AML-193 (cell line): ENCODE measurements around the gene TWIST2.

Experiments used
- DNase-seq, 2 experiments: peaks; one replicate each; lab custom pipeline; 2025; lab: John Stamatoyannopoulos, UW

The TWIST2 gene

DNA sequence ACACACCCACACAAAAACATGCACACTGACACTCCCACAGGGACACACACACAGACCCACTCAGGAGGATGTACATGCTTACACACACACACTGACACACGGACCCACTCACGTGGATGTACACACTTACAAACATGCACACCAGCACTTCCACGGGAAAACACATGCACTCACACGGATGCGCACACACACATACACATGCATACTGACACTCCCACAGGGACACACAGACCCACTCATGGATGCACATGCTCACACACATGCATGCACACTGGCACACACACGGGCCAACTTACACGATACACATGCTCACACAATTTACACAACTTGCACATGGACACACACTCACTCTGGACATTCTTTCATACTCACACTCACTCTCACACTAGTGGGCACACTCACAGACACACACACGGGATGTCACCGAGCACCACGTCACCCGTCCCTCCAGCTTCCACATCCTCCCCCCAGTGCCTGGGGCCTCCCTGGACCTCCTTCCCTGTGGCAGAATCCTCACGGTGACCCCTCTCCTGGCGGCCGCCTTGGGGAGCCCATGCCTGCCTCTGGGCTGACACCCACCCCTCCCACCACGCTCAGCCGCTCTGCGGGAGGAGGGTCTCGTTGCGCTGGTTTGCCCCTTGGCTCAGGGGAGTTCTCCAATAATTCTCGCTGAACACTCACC lies 58.5 kb downstream of the TWIST2 start:
- no peak for DNase-seq

- DNase-seq: no peak
Observed at GRCh38 chr2:238906936-238907716, 59.2 kb downstream of the TWIST2 start.

GRCh38 chr2:238907717-238908173 lies 59.9 kb downstream of the TWIST2 start:
- no peak for DNase-seq

DNA sequence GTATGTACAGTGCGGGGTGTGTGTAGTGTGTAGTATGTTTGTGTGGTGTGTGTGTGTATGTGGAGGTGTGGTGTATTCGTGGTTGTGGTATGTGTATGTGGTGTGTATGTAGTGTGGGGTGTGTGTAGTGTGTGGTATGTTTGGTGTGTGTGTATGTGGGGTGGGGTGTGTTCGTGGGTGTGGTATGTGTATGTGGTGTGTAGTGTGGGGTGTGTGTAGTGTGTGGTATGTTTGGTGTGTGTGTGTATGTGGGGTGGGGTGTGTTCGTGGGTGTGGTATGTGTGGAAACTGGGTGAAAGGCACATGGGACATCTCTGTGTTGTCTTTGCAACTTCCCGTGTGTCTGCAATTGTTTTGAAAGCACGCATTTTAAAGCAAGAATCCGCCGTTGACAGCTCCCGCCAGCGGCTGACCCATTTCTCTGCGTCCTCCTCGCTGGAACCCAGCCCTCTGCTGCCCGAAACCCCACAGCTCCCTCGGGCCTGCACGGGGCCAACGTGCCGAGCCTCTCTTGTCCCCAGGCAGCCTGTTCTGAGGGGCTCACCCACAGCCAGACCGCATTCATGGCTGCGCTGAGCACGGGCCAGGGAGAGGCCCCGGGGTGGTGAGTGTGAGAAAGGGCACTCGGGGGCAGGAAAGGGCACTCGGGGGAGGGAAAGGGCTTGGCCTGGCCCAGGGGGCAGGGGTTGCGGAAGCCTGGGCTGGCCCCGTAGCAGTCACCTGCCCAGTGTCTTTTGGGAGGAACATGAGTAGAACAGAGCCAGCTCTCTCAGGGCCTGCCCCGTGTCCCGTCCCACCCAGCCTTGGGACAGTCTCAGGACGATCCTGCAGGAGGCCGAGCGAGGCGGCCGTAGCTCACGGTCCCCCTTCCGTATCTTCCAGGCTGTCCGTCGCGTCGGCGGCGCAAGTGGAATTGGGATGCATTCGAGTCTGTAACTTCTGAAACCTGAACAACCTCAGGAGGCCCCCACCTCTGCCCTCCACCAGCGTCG lies 61.4 kb downstream of the TWIST2 start:
- DNase-seq: no peak

- no peak for DNase-seq
Observed at GRCh38 chr2:238910751-238911351, 63.0 kb downstream of the TWIST2 start.

DNA sequence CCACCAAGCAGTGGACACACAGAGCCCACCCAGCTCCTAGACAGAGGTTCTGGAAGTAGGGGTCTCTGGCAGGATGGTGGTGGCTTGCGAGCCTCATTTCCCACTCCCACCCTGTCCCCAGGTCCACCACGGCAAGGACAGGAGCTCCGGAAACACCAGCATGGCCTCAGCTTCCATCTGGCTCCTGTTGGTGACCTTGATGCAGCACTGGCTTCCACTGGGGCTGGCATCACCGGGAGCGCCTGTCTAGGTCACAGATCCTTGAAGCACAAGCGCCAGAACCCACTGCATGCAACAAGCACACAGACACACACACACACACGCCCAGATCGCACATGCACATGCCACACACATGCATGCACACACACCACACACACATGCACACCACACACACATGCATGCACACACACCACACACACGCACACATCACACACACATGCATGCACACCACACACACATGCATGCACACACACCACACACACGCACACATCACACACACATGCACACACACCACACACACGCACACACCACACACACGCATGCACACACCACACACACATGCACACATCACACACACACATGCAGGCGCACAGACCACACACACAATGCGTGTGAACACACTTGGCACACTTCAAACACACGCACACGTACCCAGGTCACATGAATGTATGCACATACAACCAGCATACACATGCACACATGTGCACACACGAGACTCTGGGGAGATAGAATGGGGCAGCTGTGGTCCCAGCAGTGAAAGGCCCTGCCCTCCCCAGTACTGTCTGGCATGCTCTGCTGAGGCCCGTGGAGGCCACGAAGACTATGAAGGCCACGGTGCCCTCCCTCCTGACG lies 63.7 kb downstream of the TWIST2 start:
- DNase-seq: no peak

- DNase-seq: no peak
Observed at GRCh38 chr2:238912228-238912915, 64.5 kb downstream of the TWIST2 start.

DNA sequence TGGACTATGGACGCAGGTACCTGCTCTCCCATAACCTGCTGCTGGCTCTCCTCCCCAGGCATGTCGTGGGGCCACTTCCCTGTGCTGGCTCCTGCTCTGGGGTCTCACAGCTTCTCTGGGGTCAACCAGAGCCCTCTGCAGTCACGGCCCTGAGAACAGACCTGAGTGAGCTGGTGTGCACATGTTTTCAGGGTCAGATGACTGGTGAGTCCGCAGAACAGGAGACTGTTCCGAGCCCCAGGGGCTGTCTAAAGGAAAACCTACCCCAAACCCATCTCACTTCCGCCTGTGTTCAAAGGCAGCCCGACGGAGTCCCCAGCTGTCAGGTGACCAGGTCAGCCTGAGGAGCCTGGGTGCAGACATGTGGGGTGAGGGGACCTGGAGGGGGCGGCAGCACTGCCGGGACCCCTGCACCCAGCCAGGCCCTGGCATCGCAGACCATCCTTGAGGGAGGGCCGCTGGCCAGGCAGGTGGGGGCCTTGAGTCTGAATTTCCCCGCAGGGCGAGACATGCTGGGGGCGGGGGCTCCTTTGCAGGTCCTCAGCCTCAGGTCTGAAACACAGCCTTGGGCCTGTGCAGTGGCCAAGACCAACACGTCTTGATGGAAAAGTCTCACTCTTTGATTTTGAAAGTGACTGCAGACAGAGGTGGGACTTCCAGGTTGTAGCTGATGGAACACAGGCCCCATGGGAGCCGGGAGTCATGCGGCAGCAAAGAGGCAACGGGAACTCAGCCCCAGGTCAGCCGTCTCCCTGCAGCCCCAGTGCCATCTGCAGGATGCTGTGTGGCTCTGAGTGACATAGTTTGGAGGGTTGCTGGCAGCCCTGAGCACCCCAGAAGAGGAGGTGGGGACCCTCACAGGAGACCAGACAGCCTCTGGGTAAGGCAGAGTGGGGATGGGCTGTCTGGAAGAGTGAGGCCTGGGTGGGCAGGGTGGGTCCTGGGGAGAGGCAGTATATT lies 65.3 kb downstream of the TWIST2 start:
- DNase-seq: no peak

DNA sequence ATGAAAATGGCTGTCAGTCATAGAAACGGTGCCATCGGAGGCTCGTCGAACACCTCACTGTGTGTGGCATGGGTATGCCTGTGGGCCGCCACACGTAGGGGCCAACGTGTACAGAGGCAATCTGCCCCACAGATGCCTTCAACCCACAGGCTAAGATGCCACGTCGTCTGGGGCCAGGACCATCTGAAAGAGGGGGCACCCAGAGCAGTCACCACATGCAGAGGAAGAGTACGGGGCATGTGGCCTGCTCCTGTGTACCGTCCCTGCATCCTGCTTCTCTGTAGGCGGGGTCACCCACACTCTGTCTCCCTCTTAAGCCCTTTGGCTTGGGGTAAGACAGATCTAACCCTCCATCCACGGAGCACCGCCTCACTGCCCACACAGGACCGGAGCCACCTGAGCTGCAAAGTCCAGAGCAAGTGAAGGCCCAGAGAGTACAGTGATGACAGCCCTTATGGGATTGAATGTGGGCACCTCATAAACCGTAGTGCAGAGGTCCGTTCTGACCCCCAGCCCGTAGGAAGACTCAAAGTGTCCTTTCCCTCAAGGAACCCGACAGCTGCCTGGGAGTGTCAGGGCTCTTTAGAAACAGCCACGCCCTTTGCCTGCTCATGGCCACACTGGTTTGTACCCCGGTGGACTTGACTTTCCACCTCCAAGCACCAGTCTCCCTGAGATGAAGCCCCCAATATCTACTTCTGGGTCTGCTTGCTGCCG lies 66.2 kb downstream of the TWIST2 start:
- no peak for DNase-seq

DNA sequence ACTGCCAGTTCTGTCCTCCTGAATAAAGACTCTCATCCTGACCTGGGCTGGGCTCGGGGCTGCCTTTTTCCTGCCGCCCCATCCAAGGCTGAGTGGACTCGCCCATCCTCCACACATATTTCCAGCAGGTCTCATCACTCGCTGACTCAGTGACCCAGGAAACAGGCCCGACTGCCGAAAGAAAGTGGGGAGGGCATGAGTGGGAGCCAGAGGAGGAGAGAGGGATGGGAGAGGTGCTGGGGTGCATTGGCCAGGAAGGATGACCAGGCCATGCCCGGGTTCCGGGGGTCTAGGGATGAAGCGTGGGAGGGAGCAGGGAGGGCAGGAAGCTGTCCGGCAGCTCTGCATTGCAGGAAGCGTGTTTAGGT lies 66.7 kb downstream of the TWIST2 start:
- no peak for DNase-seq

GRCh38 chr2:238915196-238915595 lies 67.3 kb downstream of the TWIST2 start:
- DNase-seq: no peak

- DNase-seq: no peak
Observed at GRCh38 chr2:238915596-238915995, 67.7 kb downstream of the TWIST2 start.

DNA sequence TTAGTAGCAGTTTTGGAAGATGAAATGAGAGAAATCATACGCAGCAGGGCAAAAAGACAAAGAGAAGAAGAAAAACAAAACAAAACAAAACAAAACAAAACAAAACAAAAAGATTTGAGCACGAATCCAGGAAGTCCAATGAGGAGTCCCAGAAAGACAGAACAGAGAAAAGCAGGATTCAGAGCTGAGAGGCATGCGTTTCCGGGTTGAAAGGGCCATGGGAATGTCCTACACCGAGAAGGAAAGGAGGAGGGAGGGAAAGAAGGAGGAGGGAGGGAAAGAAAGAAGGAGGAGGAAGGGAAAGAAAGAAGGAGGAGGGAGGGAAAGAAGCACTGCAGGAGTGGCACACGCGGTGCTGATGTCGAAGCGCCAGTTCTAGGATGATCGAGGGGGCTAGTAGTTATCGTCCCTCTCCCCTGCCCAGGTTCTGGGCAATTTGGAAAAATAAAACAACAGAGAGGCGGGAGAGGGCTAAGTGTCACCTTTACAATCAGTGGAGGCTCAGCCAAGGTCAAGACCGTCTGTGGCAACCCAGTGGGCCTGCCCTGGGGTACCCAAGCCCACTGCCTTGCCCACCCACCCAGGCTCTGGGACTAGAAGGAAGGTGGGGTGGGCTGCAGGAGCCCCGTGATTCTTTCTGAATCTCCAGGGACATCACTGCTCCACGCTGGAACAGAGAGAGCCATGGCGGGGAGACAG lies 68.4 kb downstream of the TWIST2 start:
- DNase-seq: no peak

DNA sequence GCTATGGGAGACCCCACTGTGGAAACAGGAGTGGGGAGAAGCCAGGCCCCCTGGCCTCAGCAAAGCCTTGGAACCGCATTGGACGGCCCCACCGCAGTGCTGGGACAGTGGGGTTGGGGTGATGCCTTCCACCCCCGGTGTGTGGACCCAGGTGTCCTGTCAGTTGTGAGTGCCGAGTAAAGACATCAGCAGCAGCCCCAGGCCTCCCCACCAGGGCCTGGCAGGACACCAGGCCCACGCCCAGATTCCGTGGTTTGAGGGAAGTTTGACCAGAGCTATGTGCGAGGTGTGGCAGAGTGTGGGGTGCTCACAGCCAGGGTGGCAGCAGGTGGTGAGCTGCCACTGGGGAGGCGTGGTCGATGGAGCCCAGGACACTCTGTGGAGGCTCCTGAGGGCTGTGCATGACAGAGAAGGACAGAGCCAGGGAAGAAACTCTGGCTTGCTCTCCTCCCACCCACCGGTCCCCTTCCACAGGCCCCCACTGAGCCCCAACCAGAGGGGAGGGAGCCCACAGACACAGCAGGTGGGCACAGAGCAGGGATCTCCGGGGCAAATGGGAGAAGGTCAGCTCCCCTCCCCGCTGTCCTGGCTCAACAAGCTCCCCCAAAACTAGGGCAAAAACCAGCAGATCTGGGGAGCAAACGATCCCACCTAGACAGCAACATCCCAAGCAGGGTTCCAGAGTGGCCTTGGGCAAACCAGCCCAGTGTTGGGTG lies 69.1 kb downstream of the TWIST2 start:
- DNase-seq: no peak

DNA sequence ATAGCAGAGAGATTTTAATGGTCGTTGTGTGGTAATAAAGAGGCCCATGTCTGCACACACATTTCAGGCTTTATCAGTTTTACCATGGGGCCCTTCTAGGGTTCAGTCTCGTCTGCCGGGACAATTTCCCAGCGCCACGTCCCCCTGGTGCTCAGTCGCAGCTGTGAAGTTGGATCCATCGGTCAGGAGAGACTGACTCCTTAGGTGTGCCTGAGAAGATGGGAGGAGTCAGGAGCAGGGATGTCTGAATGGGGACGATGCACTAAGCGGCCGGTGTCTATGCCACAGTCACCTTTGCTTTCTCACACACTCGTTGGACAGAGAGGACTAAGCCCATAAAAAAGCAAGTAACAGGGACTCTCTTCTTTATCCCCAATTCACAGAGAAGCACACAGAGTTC lies 71.4 kb downstream of the TWIST2 start:
- DNase-seq: no peak

GRCh38 chr2:238920053-238920452 lies 72.2 kb downstream of the TWIST2 start:
- DNase-seq: no peak

- DNase-seq: no peak
Observed at GRCh38 chr2:238920601-238921001, 72.7 kb downstream of the TWIST2 start.
